Osteoblast (primary cell): Measurements from ENCODE around the gene C2. TPM values are rescaled to one million over a fixed set of nuclear protein-coding genes. Genes with fewer than 3 reads are reported as not detected.
A peak's percentile ranks its signal among the peaks of the same experiment; 100 is the strongest.

ENCODE experiments used
- DNase-seq: peaks from one replicate; pipeline ENCODE4 v3.0.0; 2011; ENCODE audit warnings: low spot score, mixed read lengths; ENCODE audit not compliant: insufficient read length; ENCODE audit errors: missing footprints
- H2AFZ ChIP-seq: 2 replicates; pipeline ENCODE4 v1.6.0; 2011; ENCODE audit warnings: mild to moderate bottlenecking, low read length
- H3K27ac ChIP-seq: 2 replicates; pipeline ENCODE4 v1.5.1; 2011; ENCODE audit warnings: mild to moderate bottlenecking, low read depth, low read length, moderate library complexity
- H3K27me3 ChIP-seq: 2 replicates; pipeline ENCODE4 v1.6.0; 2012; ENCODE audit warnings: mild to moderate bottlenecking, control low read depth, inconsistent platforms, low read length, moderate library complexity; ENCODE audit not compliant: insufficient read depth
- H3K36me3 ChIP-seq: 2 replicates; pipeline ENCODE4 v1.5.1; 2011; ENCODE audit warnings: mild to moderate bottlenecking, low read length, control low read depth, moderate library complexity; ENCODE audit not compliant: insufficient read depth
- H3K4me1 ChIP-seq: 2 replicates; pipeline ENCODE4 v1.5.1; 2011; ENCODE audit warnings: mild to moderate bottlenecking, low read length, control low read depth, moderate library complexity; ENCODE audit not compliant: insufficient read depth
- H3K4me2 ChIP-seq: 2 replicates; pipeline ENCODE4 v1.6.0; 2011; ENCODE audit warnings: mild to moderate bottlenecking, low read length; ENCODE audit not compliant: insufficient read depth
- H3K4me3 ChIP-seq: fragments of 200-600 bp; sonication (generic); 3 replicates; pipeline ENCODE4 v1.5.1; 2012; ENCODE audit warnings: mild to moderate bottlenecking, low read length, inconsistent platforms; ENCODE audit not compliant: insufficient read depth
- H3K79me2 ChIP-seq: 2 replicates; pipeline ENCODE4 v1.6.0; 2012; ENCODE audit warnings: mild to moderate bottlenecking, low read length, control low read depth, inconsistent platforms; ENCODE audit not compliant: insufficient read depth
- H3K9me3 ChIP-seq: 2 replicates; pipeline ENCODE4 v1.5.1; 2011; ENCODE audit warnings: low read depth, low read length, control low read depth
- H4K20me1 ChIP-seq: 2 replicates; pipeline ENCODE4 v1.6.0; 2012; ENCODE audit warnings: mild to moderate bottlenecking, low read length, control low read depth; ENCODE audit not compliant: insufficient read depth
- total RNA-seq: library from RNA; depleted of rRNA; stranded (reverse); fragments of >200 nt; gene quantifications from 2 replicates; pipeline ENCODE4 v1.2.3, GENCODE V29; 2012
- TF ChIP-seq, protein P1 (sequence below): IDR thresholded peaks from 2 replicates; pipeline ENCODE4 v1.5.1; 2011; ENCODE audit warnings: mild to moderate bottlenecking, low read depth, low read length, moderate library complexity; ENCODE audit errors: extremely low read depth

Gene C2
- total RNA-seq, 1 donor: 12.7 TPM

DNA sequence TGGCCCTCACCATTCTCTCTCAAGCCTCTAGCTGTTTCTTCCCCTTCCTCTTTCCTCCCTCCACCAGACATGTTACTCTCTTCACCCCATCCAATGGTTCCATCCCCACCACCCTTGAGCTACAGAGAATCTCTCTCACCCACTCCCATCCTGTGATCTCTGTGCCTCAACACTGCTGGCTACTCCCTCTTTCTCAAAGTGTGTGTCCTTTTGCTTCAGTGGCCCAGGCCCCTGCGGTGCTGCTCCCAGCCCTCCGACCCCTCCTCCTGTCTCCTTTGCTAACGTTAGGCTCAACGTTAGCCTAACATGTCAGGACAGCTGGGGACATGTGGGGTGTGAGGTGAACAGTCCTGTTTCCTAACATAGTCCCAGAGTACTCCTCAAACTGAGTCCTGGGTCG lies 25.4 kb downstream of the C2 start:
- TF ChIP-seq, protein P1, sequence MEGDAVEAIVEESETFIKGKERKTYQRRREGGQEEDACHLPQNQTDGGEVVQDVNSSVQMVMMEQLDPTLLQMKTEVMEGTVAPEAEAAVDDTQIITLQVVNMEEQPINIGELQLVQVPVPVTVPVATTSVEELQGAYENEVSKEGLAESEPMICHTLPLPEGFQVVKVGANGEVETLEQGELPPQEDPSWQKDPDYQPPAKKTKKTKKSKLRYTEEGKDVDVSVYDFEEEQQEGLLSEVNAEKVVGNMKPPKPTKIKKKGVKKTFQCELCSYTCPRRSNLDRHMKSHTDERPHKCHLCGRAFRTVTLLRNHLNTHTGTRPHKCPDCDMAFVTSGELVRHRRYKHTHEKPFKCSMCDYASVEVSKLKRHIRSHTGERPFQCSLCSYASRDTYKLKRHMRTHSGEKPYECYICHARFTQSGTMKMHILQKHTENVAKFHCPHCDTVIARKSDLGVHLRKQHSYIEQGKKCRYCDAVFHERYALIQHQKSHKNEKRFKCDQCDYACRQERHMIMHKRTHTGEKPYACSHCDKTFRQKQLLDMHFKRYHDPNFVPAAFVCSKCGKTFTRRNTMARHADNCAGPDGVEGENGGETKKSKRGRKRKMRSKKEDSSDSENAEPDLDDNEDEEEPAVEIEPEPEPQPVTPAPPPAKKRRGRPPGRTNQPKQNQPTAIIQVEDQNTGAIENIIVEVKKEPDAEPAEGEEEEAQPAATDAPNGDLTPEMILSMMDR: no peak
- H3K36me3 ChIP-seq: peaks cover 57% of the 10 kb centered on the region
- H3K27me3 ChIP-seq: no peaks in the 10 kb centered on the region
- H4K20me1 ChIP-seq: no peaks in the 10 kb centered on the region
- no peak overlapping the region for H3K27ac ChIP-seq
- no peak overlapping the region for H3K4me2 ChIP-seq
- peaks cover 11% of the 10 kb centered on the region for H3K4me1 ChIP-seq
- H3K4me3 ChIP-seq: no peak overlapping the region
- DNase-seq: peak; percentile 42
- H3K79me2 ChIP-seq: peaks cover 15% of the 10 kb centered on the region
- H2AFZ ChIP-seq: no peak overlapping the region
- H3K9me3 ChIP-seq: no peaks in the 10 kb centered on the region

DNA sequence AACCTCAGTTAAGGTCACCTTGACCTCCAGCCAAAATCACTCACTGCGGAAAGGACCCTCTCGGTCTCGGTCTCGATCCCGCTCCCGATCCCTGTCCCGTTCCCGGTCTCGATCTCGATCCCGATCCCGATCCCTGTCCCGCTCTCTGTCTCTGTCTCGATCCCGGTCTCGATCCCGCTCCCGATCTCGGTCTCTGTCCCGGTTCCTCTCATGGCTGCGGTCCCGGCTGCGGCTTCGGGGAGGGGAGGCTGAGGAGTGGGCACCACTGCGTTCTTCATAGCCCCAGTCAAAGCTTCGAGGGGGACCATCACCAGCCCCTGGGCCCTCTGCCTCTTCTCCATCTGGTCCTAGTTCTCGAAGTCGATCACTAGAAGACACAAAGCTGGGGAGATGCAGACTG lies 27.0 kb downstream of the C2 start:
- peaks cover 14% of the 10 kb centered on the region for H3K4me1 ChIP-seq
- H3K27me3 ChIP-seq: no peaks in the 10 kb centered on the region
- H3K27ac ChIP-seq: no peak overlapping the region
- H3K4me2 ChIP-seq: no peak overlapping the region
- H4K20me1 ChIP-seq: no peaks in the 10 kb centered on the region
- no peak overlapping the region for H3K4me3 ChIP-seq
- peaks cover 57% of the 10 kb centered on the region for H3K36me3 ChIP-seq
- TF ChIP-seq, protein P1: no peak
- peak; percentile 64 for DNase-seq
- peaks cover 28% of the 10 kb centered on the region for H3K79me2 ChIP-seq
- H3K9me3 ChIP-seq: no peaks in the 10 kb centered on the region
- no peak overlapping the region for H2AFZ ChIP-seq

DNA sequence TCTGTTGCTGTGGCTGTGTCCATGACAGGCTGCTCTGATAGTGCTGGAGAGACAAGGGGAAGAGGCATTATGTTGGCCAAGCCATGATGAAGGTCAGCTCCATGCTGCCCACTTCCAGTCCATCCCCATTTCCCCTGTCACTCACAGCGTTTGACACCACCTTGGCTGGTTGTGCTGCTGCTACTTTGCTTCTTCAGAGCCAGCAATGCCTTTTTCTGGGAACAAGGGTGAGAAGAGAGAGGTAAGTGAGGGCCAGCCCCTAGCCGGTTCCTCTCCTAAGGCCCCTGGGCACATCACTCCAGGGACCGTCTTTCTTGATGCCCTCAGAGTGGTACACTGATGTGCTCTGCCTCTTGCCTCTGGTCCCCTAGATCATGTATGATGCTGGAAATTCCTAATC lies 29.3 kb downstream of the C2 start:
- Histone ChIP-seq H2AFZ (no peak overlapping the region), H4K20me1 (no peaks in the 10 kb centered on the region), H3K9me3 (no peaks in the 10 kb centered on the region), H3K79me2 (peaks cover 49% of the 10 kb centered on the region), H3K27me3 (no peaks in the 10 kb centered on the region), H3K4me3 (no peak overlapping the region), H3K36me3 (peaks cover 64% of the 10 kb centered on the region), H3K4me1 (peaks cover 17% of the 10 kb centered on the region), H3K4me2 (no peak overlapping the region), H3K27ac (no peak overlapping the region)
- DNase-seq: peak; percentile 66
- TF ChIP-seq, protein P1: no peak

DNA sequence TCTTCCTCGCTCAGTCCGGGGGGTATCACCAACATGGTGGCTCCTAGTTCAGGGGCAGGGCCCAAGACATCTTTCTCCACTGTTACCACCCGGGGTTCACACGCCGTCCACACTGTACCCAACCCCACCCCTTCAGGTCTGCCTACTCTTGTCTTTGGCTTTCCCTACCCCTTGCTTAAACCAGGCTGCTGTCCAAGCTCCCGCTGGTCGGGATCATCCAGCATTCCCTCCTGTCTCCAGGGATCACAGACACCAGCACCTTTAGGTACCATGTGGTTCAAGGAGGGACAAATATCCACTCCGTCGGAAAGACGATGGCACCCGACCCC lies 30.9 kb downstream of the C2 start:
- Histone ChIP-seq H4K20me1 (no peaks in the 10 kb centered on the region), H3K27ac (peak overlapping the region; percentile 93), H3K4me2 (peak overlapping the region; percentile 97), H3K4me1 (peaks cover 17% of the 10 kb centered on the region), H3K79me2 (peaks cover 50% of the 10 kb centered on the region), H3K27me3 (no peaks in the 10 kb centered on the region), H3K9me3 (no peaks in the 10 kb centered on the region), H3K4me3 (peak overlapping the region; percentile 100), H3K36me3 (peaks cover 66% of the 10 kb centered on the region), H2AFZ (peak overlapping the region; percentile 98)
- TF ChIP-seq, protein P1: no peak
- DNase-seq: peak; percentile 77
